GM21723 (cell line): ENCODE data around the gene PNKP.
A peak's percentile ranks its signal among the peaks of the same experiment; 100 is the strongest.

Experiments used
- ATAC-seq: cut with Tn5 transposase; IDR thresholded peaks from one replicate; pipeline ENCODE4 v1.9.1; 2021; ENCODE audit warnings: mild to moderate bottlenecking, moderate library complexity; ENCODE audit not compliant: unreplicated experiment

Gene PNKP

DNA sequence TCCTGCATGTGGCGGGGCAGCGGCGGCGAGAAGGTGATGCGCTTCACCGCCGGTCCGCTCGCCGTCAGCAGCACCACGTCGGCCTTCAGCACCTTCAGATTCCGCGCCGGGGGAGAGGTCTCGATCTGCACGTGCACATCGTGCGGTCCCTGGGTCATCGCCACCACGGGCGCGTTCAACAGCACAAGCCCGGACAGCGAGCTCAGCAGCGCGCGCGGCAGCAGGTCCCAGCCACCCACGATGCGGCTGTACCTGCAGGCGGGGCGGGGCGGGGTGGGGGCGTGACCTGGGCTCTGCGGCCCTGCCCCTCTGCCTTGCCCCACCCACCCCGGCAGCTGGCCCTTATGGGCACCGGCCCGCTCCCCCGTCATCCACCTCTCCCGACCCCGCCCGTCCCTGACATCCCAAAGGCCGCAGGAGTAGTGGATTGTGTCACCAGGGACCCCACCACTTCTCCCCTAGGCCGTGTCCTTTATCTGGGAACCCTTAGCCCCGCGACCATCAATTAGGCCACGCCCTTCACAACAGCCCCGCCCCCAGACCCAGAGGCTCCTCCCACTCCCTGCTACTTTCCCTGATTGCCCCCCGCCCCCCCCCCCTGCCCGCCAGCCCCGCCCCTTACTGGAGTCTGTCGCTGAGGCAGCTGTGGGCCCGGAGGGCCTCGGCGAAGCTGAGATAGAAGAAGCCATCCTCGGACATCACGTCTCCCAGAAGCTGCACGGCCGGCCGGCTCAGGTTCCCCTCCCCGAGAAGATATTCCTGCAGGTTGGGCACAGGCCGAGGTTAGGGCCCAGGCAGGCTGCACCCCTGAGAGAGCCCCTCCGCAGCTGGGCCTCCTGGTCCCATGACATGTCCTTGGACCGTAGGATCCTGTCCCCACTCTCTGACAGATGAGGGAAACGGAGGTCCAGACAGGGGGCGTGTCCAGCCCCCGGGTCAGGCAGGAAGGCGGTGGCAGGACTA is 23.3 kb upstream of the PNKP start:
- no peak for ATAC-seq

GRCh38 chr19:49889687-49890348 is 22.4 kb upstream of the PNKP start:
- ATAC-seq = no peak

- ATAC-seq = no peak
These were observed 21.8 kb upstream of the PNKP start for GRCh38 chr19:49889038-49889686.

DNA sequence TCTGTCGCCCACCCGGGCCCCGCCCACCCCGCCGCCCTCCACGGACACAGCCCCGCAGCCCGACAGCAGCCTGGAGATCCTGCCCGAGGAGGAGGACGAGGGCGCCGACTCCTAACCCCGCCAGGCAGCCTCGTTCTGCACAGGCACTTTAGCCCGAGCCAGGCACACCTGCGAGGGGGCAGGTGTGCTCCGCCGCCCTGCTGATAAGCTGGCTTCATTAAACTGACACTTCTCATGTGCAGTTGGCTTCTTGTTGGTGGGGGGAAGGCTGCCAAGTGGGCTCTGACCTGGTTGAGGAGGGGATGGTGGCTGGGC is 21.1 kb upstream of the PNKP start:
- no peak for ATAC-seq

DNA sequence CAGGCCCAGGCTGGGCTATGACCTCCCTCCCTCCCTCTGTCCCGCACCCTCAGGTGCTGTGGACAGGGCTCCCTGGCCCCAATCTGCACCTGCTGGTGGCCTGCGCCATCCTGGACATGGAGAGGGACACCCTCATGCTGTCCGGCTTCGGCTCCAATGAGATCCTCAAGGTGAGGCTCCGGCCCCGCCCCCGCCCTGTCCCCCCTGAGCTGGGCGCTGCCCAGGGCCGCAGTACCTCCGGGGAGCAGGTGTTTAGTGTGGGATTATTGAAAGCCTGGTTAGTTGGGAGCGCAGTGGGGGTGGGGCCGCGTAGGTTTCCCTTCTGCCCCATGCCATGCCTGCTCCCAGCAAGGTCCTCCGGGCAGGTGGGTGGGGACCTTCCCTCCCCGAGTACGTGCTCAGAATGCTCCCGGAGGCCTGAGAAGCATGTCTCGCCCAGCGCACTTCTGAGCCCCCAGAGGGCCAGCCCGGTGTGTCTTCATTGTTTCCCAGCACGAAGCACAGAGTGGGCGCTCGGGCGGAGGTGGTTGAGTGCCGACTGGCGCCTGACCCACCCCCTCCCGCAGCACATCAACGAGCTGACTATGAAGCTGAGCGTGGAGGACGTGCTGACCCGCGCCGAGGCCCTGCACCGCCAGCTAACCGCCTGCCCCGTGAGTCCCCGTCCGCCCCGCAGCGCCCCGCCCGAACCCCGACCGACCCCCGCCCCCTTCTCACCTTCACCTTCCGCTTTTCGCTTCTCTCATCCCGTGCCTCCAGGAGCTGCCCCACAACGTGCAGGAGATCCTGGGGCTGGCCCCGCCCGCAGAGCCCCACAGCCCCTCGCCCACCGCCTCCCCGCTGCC is 20.5 kb upstream of the PNKP start:
- no peak for ATAC-seq

GRCh38 chr19:49887037-49887664 is 19.8 kb upstream of the PNKP start:
- no peak for ATAC-seq

GRCh38 chr19:49884760-49885159 is 17.4 kb upstream of the PNKP start:
- no peak for ATAC-seq

DNA sequence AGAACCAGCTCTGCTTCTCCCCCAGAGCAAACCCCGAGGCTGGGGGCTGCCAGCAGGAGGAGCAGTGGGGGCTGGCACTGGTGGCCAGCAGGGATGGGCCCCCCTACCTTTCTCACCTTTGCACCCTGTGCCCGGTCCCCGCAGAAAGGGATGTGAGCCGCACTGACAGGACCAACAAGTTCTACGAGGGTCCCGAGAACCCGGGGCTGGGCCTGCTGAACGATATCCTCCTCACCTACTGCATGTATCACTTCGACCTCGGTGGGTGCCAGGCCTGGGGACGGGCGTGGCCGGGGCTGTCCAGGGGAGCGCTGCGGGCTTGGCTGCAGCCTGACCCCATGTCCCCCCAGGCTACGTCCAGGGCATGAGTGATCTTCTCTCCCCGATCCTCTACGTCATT is 16.7 kb upstream of the PNKP start:
- no peak for ATAC-seq

GRCh38 chr19:49883094-49883493 is 15.7 kb upstream of the PNKP start:
- ATAC-seq = no peak

DNA sequence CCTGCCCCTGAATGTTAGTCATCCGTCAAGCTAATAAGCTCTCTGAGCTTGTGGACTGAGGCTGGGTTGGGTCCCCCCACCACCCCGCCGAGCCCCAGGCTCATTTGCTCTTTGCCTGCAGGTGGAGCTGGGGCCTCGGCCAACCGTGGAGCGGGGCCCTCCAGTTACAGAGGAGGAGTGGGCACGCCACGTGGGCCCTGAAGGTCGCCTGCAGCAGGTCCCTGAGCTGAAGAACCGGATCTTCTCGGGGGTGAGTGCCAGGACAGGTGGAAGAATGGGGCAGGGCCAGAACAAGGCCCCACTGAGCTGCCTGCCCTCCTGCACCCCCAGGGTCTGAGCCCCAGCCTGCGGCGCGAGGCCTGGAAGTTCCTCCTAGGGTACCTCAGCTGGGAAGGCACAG is 15.3 kb upstream of the PNKP start:
- ATAC-seq = no peak

GRCh38 chr19:49881672-49882394 is 14.5 kb upstream of the PNKP start:
- ATAC-seq = no peak

- ATAC-seq = no peak
These were observed 13.8 kb upstream of the PNKP start for GRCh38 chr19:49881186-49881585.

GRCh38 chr19:49880162-49880869 is 12.9 kb upstream of the PNKP start:
- ATAC-seq = no peak

DNA sequence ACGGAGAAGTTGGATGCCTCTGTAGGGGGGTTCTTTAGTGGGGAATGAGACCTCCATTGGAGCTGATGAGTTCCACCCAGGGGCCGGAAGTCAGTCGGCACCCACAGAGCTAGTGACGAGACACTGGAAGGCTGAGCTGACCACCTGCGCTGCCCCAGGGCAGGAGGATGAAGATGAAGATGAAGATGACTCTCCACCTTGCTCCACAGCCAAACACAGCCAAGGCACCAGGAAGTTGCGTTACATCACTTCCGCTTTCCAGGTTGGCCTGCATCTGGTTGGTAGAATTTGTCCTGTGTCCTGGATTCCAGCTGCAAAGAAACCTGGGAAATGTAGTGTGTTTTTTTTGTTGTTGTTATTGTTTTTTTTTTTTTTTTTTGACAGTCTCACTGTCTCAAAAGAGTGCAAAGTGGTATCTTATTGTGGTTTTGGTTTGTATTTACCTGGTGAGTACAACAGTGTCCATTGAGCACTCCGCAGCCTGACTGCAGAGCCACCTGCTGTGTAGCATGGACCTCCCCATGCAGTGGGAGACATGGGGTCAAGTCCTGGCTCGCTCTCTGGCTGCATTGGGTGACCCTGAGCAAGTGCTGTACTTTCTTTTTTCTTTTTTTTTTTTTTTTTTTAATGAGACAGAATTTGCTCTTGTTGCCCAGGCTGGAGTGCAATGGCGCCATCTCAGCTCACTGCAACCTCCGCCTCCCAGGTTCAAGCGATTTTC is 12.0 kb upstream of the PNKP start:
- no peak for ATAC-seq

GRCh38 chr19:49878744-49879070 is 11.3 kb upstream of the PNKP start:
- no peak for ATAC-seq

GRCh38 chr19:49877879-49878743 is 10.7 kb upstream of the PNKP start:
- peak; percentile 50 for ATAC-seq

DNA sequence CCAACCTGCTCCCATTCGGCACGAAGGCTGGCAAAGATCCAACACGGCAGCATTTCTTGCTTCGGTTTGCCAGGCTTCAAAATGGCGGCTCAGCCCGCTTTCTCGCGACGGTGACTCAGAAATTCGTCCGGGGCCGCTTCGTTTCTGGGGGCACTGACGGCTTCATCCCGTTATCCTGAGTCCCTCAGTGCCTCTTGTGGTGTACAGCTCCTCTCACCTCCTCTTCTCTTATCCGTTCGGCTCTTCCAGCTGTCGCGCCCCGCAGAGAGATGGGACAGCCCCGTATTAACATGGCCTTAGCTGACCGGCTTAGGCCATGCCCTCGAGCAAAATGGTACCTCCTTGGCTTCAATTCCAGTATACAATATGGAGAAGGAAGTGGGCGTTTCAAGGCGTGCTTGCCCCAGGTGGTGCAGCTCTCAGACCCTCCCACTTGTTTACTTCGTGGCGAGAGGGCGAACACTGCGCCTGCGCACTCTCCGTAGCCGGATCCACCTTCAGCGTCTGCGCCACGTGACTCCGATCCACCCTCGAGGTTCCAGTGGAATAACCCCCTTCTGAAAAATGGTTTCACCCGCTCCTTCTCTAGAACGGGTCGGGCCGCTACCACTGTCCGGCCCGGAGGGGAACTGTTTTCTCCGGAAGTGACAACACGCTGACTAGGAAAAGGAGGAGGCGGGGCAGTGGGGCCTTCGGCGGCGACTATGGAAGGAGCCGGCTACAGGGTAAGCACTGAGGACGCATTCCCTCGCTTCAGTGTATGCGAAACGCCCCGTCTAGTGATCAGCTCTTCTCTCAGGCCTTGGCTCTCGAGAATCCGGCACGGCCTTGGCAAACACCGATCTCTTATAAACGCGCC is 9.9 kb upstream of the PNKP start, which contains the start of the genes AKT1S1 and TBC1D17:
Gene AKT1S1, minus strand, starts transcription at position 336 of the 859 bp plus-strand sequence. CDS start 4,060 bp downstream, outside the sequence.
Gene TBC1D17, plus strand, starts transcription at position 683 of the 859 bp plus-strand sequence. Its CDS starts 22 bp downstream, at position 705.
- peak; percentile 63 for ATAC-seq
